Umbilical cord (tissue), 2 donors: ENCODE data around the gene CACNA1C. TPM values are rescaled to one million over a fixed set of nuclear protein-coding genes. Genes with fewer than 3 reads are reported as not detected.

Experiments used
- DNase-seq: peaks from one replicate; pipeline ENCODE4 v3.0.0-alpha.2; 2015; ENCODE audit warnings: low spot score
- total RNA-seq: library from RNA; depleted of rRNA; stranded (reverse); fragments of >200 nt; gene quantifications from one replicate; pipeline ENCODE4 v1.2.3, GENCODE V29; 2014; ENCODE audit warnings: low replicate concordance; ENCODE audit not compliant: insufficient read depth

CACNA1C gene
- total RNA-seq, 1 donor from 2014 or later = 116 TPM

- no peak for DNase-seq
Observed at GRCh38 chr12:2292560-2292959, 239.8 kb downstream of the CACNA1C start.

- no peak for DNase-seq
Observed at GRCh38 chr12:2294651-2295475, 242.1 kb downstream of the CACNA1C start.

DNA sequence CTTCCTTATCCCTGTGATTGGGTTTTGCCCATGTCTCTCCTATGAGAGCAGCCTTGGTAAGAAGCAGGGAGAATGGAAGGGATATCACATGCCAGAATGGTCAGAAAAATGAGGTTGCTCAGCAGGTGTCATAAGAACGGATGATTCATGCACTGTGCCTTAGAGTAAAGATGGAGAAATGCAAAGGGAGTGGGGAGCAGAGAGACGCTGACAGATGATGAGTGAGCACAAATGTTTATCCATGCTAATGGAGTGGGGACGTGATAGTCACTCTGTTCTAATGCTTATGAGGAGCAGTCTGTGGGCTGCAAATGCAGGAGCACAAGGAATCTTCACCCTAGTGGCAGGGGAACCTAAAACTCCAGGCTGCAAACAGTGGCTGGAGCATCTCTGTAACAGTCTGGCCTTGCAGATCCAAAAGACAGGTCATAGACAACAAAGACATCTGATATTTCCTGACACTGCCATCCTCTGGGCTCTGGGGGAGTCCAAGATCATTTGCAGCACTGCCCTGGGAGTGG, 243.2 kb downstream of the CACNA1C start:
- no peak for DNase-seq

DNA sequence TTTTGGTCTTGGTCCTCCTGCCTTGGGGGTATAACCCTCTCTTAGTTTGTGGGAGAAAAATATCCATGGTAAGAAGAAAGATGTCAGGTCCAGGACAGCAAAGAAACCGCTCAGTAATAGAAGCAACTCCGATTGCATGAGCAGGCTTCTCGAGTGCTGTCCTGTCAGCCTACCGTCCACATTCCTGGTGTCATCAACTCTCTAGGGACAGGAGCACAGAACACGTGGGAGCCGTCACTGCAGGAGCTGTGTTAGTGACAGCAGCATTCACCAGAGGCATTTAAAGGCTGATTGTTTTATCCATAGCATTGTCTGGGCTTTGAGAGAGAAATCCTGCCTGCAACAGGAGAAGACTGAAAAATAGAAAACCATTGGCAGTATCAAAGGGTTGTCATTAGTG, 244.2 kb downstream of the CACNA1C start:
- DNase-seq = no peak

DNA sequence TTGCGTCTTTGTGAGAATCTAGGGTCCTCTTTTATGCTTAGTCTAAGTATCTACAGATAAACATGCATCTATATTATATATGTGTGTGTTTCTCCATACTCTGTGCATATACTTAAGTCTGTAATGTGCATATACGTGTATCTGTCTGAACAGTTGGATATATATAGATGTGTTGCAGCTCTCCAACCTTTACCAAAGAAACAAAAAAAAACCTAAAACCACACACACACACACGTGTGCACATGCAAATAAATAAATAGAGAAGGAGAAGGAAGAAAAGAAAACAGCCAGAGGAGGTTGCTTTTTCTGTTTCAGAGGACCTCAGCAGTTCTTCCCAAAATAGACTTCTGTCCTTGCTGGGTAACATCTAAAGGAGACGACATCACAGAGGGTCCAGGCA, 244.9 kb downstream of the CACNA1C start:
- no peak for DNase-seq

DNA sequence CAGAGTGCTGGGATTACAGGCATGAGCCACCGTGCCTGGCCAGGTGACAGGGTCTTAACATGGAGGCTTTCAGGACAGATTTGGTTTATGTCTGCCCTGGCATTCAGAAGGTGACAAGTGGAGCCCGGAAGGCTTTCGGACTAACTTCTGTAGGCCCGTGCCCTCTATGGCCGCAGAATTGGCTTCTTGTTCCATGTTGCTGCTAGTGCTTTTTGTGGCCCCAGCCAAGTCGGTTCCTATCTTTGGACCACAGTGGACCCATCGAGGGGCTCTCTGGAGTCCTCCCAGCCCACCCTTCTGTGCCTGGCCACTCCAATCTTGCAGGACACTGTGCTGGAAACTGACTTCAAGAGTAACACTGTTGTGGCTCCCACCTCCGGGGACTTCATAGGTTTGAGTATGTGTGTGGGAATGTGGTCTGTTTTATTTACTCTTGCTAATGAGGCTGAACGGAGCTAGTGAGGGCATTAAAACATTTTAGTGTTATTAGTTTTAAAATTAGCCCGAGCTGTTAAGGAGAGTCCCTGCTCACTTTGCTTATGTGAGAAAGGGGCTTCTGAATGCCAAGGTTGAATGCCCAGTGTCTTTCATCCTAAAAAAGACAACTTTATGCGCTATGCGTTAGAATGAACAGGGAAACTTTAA, 245.9 kb downstream of the CACNA1C start:
- DNase-seq = no peak

DNA sequence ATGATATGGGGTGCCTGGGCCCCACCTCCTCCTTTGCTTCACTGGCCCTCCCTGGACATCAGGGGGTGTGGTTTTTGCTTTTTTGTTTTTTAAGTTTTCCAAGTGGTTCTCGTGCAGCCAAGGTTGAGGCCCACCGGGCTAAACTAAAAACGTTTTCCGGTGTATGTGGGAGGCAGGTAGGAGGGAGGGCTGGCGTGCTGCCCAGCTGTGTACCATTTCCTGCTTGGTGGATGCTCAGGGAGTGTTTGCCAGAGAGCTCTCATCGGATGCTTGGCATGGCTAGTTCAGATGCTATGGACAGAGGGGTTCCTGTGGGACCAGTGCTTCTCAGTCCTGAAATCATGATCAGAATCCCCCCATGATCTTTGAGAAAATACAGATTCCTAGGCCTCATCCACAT, 246.4 kb downstream of the CACNA1C start:
- DNase-seq = no peak

GRCh38 chr12:2300168-2300567, 247.4 kb downstream of the CACNA1C start:
- DNase-seq = no peak

DNA sequence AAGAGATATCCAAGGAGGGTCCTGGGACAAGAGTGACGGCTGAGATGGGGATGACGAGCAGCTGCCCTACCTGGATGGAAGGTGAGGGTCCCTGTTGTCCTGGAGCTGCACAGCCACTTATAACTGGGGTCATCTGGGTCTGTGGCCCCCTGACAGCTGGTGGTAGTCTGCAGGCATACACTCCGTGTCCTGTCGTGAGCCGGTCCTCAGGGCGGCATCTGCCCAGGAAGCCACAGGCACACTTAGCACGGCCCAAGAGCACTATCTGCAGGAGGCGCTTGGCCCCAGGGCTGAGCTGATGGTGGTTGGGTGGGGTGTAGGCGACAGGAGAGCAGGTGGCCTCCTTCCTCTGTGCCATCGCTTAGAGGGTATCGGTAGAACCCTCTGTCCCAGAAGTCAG, 248.1 kb downstream of the CACNA1C start:
- DNase-seq = no peak

GRCh38 chr12:2301531-2302461, 249.0 kb downstream of the CACNA1C start:
- no peak for DNase-seq

- no peak for DNase-seq
Observed at GRCh38 chr12:2302711-2303580, 250.2 kb downstream of the CACNA1C start.

DNA sequence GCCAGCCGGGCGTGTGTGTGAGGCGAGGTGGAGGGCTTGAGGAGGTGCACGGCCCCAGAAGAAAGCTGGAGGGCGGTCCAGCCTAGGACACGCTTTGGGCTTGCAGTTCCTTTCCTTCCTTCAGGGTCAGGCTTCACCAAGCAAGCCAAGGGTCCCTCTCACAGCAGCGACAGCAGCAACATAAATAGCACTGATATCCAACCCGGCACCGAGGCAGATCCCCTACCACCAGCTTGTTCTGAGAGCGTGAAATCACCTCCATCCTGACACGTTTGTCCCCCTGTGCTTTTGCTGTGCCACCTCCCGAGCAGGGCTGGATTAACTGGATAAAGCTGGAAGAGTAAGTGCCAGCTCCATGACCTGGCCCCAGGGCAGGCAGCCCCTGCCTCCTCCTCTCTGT, 251.4 kb downstream of the CACNA1C start:
- no peak for DNase-seq

GRCh38 chr12:2306012-2306411, 253.2 kb downstream of the CACNA1C start:
- DNase-seq = no peak

DNA sequence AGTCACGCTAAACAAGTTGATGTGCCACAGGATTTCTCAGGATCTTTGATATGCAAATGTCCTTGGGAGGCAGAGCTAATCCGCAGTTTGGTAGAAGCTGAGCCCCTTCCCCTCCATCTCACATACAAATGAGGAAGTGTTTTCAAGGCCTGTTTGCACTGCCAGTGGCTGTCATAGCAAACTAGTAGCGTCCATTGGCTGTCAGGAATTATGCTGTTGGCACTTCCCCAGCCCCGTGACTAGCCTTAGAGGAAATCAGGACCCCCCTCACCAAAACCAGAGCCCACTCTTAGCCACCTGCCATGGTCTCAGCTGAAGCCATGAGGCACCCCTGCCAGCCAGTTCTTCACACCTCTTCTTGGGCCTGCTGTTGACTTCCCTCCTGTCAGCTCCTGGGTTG, 253.9 kb downstream of the CACNA1C start:
- no peak for DNase-seq

- no peak for DNase-seq
Observed at GRCh38 chr12:2307550-2307949, 254.8 kb downstream of the CACNA1C start.

DNA sequence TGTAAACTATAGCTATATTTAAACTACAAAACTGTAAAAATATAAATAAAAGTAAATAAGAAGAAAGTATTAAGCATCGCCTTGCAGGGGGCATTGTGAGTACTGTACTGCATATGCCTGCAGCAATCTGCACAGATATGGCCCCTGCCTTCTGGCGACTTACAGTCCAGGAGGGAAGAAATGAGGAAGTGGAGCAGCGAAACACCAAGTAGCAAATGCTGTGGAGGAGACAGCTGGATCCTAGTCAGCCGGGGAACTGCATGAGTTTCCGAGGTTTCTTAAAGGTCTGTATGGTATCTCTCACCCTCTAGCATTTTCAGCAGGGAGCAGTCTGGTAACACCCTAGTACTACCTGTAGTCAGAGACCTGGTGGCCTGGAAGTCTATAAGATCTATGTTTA, 256.9 kb downstream of the CACNA1C start:
- DNase-seq = no peak

DNA sequence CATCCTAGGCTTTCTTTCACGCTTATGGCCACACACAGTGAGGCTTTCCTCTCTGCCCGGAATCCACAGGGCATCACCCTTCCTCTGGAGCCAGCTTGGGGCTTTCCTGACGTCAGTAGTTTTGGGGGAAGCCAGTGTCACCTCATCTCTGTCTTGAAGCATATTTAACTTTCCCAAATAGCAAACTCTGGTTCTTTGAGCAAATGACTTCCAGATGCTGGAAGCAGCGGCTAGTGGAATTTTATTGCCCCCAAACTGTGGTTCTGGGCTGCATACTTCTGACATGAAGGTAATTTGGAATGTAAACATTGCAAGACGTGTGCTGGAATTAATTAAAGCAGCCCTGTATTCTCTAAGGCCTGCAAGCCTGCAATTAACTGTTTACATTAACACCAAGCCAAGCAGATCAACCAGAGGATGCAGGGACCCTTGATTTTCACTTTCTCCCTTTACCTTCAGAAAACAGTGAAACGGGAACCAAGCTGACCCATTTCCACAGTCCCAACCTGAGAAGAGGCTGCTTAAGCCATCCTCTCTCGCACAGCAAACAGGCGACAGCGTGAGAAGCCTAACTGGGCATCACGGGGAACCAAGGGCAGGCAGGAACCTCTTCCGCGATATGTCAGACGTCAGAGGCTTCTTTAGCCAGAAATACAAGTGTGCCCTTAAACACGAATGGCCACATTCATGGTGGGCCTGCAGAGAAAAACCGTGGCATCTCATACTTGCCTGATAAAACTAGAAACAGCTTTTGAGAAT, 258.4 kb downstream of the CACNA1C start:
- DNase-seq = no peak

DNA sequence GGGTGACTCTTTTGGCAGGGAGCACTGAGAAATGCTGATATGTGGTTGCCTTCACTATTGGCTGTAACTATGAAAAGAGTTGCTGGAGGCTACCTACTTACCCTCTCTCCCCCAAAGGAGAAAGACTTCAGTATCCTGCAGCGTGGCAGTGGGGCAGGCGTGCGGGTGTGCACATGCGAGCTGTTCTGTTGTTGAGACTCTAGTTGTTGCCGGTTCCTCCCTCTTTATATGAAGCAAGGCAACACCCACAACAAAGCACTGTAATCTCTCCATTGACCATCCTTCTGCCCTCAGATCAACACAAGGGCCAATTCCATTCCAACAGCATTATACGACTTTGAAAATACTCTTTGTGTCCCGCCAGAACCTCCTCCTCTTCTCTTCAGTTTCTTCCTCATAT, 259.4 kb downstream of the CACNA1C start:
- no peak for DNase-seq

DNA sequence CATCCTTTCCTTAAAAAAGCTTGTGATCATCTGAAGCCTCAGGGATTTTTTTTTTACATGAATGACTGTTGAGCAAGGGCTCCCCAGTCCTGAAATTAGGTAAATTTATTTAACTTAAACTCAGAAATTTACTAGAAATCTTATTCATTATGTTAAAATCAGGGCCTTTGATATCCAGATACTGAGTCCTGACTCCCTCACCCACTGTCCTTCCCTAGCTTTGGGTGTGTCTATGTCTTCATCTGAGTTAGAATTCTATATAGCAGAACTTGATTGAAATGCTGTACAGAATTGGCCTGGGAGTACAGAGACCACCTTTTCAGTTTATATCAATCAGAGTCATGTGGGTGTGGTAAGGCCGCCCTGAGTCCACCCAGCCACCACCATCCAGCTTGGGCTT, 260.0 kb downstream of the CACNA1C start:
- no peak for DNase-seq

DNA sequence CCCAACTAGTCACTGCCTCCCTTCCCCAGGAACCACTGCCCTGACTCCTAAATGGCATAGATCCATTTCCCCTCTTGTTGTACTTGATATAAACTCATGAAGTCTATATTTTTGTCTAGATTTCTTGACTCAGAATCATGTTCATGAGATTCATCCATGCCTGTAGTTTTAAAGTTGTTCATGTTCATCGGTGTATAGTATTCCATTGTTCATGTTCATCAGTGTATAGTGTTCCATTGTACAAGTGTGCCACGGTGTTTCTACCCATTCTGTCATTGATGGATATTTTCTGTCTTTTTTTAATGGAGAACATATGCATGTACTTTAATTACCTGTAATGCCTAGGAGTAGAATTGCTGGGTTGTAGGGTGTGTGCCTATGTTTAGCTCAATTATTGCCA, 261.7 kb downstream of the CACNA1C start:
- no peak for DNase-seq
